GM12878 (cell line): ENCODE measurements around the gene LRRIQ1. TPM values are rescaled to one million over a fixed set of nuclear protein-coding genes. Genes with fewer than 3 reads are reported as not detected.

ENCODE experiments used
- ATAC-seq: fragments of 200-7000 bp; cut with Tn5 transposase; 3 replicates; pipeline ENCODE4 v1.9.1; 2020; ENCODE audit warnings: mild to moderate bottlenecking, moderate library complexity
- BruUV-seq: library from RNA; stranded (reverse); fragments of 400-500 nt; replicated peaks from 2 replicates; lab custom pipeline; 2021; lab: Mats Ljungman, UMichigan
- CTCF ChIA-PET: fragments of 300-600 bp; sonication (Branson Sonifier 250); formaldehyde crosslinking; extraction: SDS; loops from one replicate; lab custom pipeline; 2021; ENCODE audit warnings: inconsistent platforms; lab: Yijun Ruan, JAX
- POLR2A ChIA-PET: fragments of 350-600 bp; formaldehyde crosslinking; extraction: SDS; loops from one replicate; lab custom pipeline; 2021; ENCODE audit warnings: inconsistent platforms; lab: Charles Lee
- RAD21 ChIA-PET: fragments of 300-600 bp; sonication (Branson Sonifier 250); formaldehyde crosslinking; loops from one replicate; lab custom pipeline; 2023; ENCODE audit warnings: antibody characterized with exemption; ENCODE audit not compliant: unreplicated experiment; lab: Charles Lee
- SMC1A ChIA-PET: fragments of 300-600 bp; sonication (Branson Sonifier 250); formaldehyde crosslinking; loops from one replicate; lab custom pipeline; 2023; ENCODE audit not compliant: unreplicated experiment, uncharacterized antibody; lab: Charles Lee
- DNase-seq: peaks from one replicate; pipeline ENCODE4 v3.0.0-alpha.2; 2011; ENCODE audit warnings: low read depth, low spot score
- FAIRE-seq: peaks from 3 replicates; lab custom pipeline; 2011; peaks lifted over from hg19 to GRCh38; lab: Jason Lieb, UNC
- H2AFZ ChIP-seq: 2 replicates; pipeline ENCODE4 v1.6.0; 2011; ENCODE audit warnings: low read depth, low read length, control low read depth; ENCODE audit not compliant: control insufficient read depth
- H3K27ac ChIP-seq: 2 replicates; pipeline ENCODE4 v1.5.1; 2011; ENCODE audit warnings: control low read depth; ENCODE audit not compliant: control insufficient read depth, insufficient read depth
- H3K27me3 ChIP-seq, 2 experiments: replicated peaks in 1 of 2; 2 replicates each; pipeline versions ENCODE4 v1.6.0 to v1.6.1; 2011; ENCODE audit warnings: low read length in 1 of 2; ENCODE audit not compliant: control insufficient read depth in 2 of 2, insufficient read depth in 2 of 2
- H3K36me3 ChIP-seq, 2 experiments: 2 replicates each; pipeline ENCODE4 v1.5.1; 2011; ENCODE audit warnings: low read length in 1 of 2; ENCODE audit not compliant: control insufficient read depth in 2 of 2, insufficient read depth in 2 of 2
- H3K4me1 ChIP-seq: 2 replicates; pipeline ENCODE4 v1.6.1; 2011; ENCODE audit warnings: mild to moderate bottlenecking, low read length, moderate library complexity, mixed read lengths; ENCODE audit not compliant: control insufficient read depth, insufficient read depth
- H3K4me2 ChIP-seq: 2 replicates; pipeline ENCODE4 v1.6.0; 2011; ENCODE audit warnings: control low read depth; ENCODE audit not compliant: control insufficient read depth, insufficient read depth
- H3K4me3 ChIP-seq: fragments of 200-600 bp; sonication (generic); 2 replicates; pipeline ENCODE4 v1.5.1; 2016
- H3K79me2 ChIP-seq: 2 replicates; pipeline ENCODE4 v1.6.0; 2011; ENCODE audit warnings: low read length; ENCODE audit not compliant: control insufficient read depth, insufficient read depth
- H3K9ac ChIP-seq: 2 replicates; pipeline ENCODE4 v1.8.0; 2011; ENCODE audit warnings: low read length, control low read depth, mixed read lengths; ENCODE audit not compliant: control insufficient read depth, insufficient read depth
- H3K9me3 ChIP-seq: replicated peaks from 3 replicates; pipeline ENCODE4 v1.5.1; 2011; ENCODE audit warnings: mild to moderate bottlenecking, low read length; ENCODE audit not compliant: control insufficient read depth, insufficient read depth
- H4K20me1 ChIP-seq: 2 replicates; pipeline ENCODE4 v1.6.0; 2011; ENCODE audit not compliant: control insufficient read depth, insufficient read depth
- ATF7 ChIP-seq: fragments of 450-650 bp; IDR thresholded peaks from 2 replicates; pipeline ENCODE4 v1.6.1; 2016; ENCODE audit warnings: low read depth, mild to moderate bottlenecking
- CBX5 ChIP-seq: sonication (generic); IDR thresholded peaks from 2 replicates; pipeline ENCODE4 v1.6.1; 2016; ENCODE audit warnings: low read depth, moderate library complexity, mild to moderate bottlenecking, inconsistent platforms
- CREM ChIP-seq: IDR thresholded peaks from 2 replicates; pipeline ENCODE4 v1.6.1; 2014; ENCODE audit warnings: antibody characterized with exemption, low read depth
- E2F8 ChIP-seq: fragments of 450-650 bp; IDR thresholded peaks from 2 replicates; pipeline ENCODE4 v1.6.1; 2018; ENCODE audit warnings: mild to moderate bottlenecking, low read depth, moderate library complexity; ENCODE audit not compliant: partially characterized antibody
- ETV6 ChIP-seq, 2 experiments: fragments of 450-650 bp in 1 of 2; IDR thresholded peaks in 1 of 2; conservative IDR thresholded peaks in 1 of 2; 2 replicates each; pipeline ENCODE4 v1.6.1; 2014; ENCODE audit warnings: antibody characterized with exemption in 1 of 2, borderline replicate concordance in 1 of 2, low read depth in 1 of 2, mild to moderate bottlenecking in 1 of 2, moderate library complexity in 1 of 2
- HDAC6 ChIP-seq: fragments of 200-600 bp; sonication (generic); IDR thresholded peaks from one replicate; pipeline ENCODE4 v1.8.0; 2017; ENCODE audit warnings: antibody characterized with exemption; ENCODE audit not compliant: unreplicated experiment
- IRF4 ChIP-seq: IDR thresholded peaks from 2 replicates; pipeline ENCODE4 v1.6.1; 2011; ENCODE audit warnings: low read depth, low read length
- KAT2A ChIP-seq: conservative IDR thresholded peaks from 2 replicates; pipeline ENCODE4 v1.6.1; 2011; ENCODE audit warnings: low read depth, low read length; ENCODE audit not compliant: control insufficient read depth
- KLF5 ChIP-seq: fragments of 450-650 bp; IDR thresholded peaks from 2 replicates; pipeline ENCODE4 v1.6.1; 2014; ENCODE audit warnings: mild to moderate bottlenecking; ENCODE audit not compliant: partially characterized antibody
- NRF1 ChIP-seq: conservative IDR thresholded peaks from 2 replicates; pipeline ENCODE4 v1.6.1; 2011; ENCODE audit warnings: mild to moderate bottlenecking, low read depth, low read length, improper control_type of control experiment
- RAD21 ChIP-seq: IDR thresholded peaks from 2 replicates; pipeline ENCODE4 v1.6.1; 2011; ENCODE audit warnings: mild to moderate bottlenecking, low read depth, low read length, moderate library complexity; ENCODE audit not compliant: insufficient read depth
- SIN3A ChIP-seq: IDR thresholded peaks from 2 replicates; pipeline ENCODE4 v1.6.1; 2012; ENCODE audit warnings: low read depth, low read length, improper control_type of control experiment
- SMC3 ChIP-seq: IDR thresholded peaks from 2 replicates; pipeline ENCODE4 v1.6.1; 2011; ENCODE audit warnings: low read length, improper control_type of control experiment, borderline replicate concordance
- SP1 ChIP-seq: IDR thresholded peaks from one replicate; pipeline ENCODE4 v1.6.1; 2011; ENCODE audit warnings: low read depth, low read length
- WRNIP1 ChIP-seq: IDR thresholded peaks from 2 replicates; pipeline ENCODE4 v1.6.1; 2011; ENCODE audit warnings: low read depth, low read length, improper control_type of control experiment, borderline replicate concordance
- in situ Hi-C: fragments of 300-500 bp; cut with MboI; formaldehyde crosslinking; loops from 9 replicates; pipeline ENCODE4 v1.14.3; 2018; ENCODE audit warnings: mixed read lengths
- intact Hi-C: fragments of 100-400 bp; cut with micrococcal nuclease; formaldehyde crosslinking; loops from one replicate; pipeline ENCODE4 v1.14.2; 2022; ENCODE audit not compliant: unreplicated experiment
- polyA plus RNA-seq, 11 experiments: library from polyadenylated mRNA; depleted of rRNA in 4 of 11; unstranded in 6 of 11; stranded (reverse) in 5 of 11; fragments of >200 nt; fragmentation: Nextera tagmentation in 4 of 11; fragmentation: Illumina TruSeq in 1 of 11; extraction: Ambion mirVana in 4 of 11; extraction: Trizol in 1 of 11; gene quantifications; 1 replicate in 1 of 11; 2 replicates in 10 of 11; pipeline versions ENCODE4 v1.2.1 to v1.2.3, GENCODE V29; 2011 to 2016; ENCODE audit warnings: inconsistent platforms in 2 of 11, missing spikeins in 2 of 11, low read depth in 1 of 11
- total RNA-seq, 4 experiments: library from RNA; depleted of rRNA in 3 of 4; stranded (reverse); fragments of >200 nt in 3 of 4; fragmentation: Illumina TruSeq in 1 of 4; extraction: Trizol in 1 of 4; gene quantifications; 2 replicates each; pipeline versions ENCODE4 v1.2.1 to v1.2.3, GENCODE V29; 2013 to 2021
- TF ChIP-seq, protein P1 (sequence below): fragments of 450-650 bp; IDR thresholded peaks from 2 replicates; pipeline ENCODE4 v1.6.1; 2017; ENCODE audit warnings: mild to moderate bottlenecking, moderate library complexity

The LRRIQ1 gene
- total and polyA plus RNA-seq, 10 of the 15 experiments (the other 5 are each of a cell fraction or from before 2014, with no cell fraction given) = 0.14 to 0.45 (median 0.37) TPM; not detected in 4

DNA sequence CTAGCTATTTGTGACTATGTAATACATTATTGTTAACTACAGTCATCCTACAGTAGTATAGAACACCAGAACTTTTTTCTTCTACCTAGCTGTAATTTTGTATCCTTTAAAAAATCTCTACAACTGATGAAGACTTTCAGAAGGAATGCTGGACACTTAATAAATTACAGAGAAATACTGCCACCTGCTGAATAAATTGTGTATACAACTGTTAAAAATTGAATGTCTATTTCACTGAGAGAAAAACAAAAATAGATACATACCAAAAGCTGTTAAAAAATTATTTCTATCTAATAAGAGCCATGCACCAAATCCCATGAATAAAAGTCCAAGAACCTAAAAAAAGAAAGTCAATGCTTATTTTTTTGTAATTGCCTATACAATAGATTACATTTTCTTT, 6.7 kb upstream of the LRRIQ1 start:
- ChIA-PET RAD21 (interaction anchor here (0.9 to 5.7 kb wide), 5 partner anchors 10 to 155 kb away, joined by 3 to 56 read pairs (median 3); no protein-coding TSS in a partner anchor), POLR2A (no interaction called here), SMC1A (interaction anchor here (0.7 to 4.7 kb wide), 8 partner anchors 9 to 156 kb away, joined by 3 to 60 read pairs (median 6); no protein-coding TSS in a partner anchor), CTCF (interaction anchor here (0.8 to 12.7 kb wide), 18 partner anchors 7 to 166 kb away, joined by 3 to 203 read pairs (median 4); partner anchors contain the start of genes LRRIQ1 and TSPAN19)
- BruUV-seq = no TSS peak
- in situ Hi-C loops = loop anchor here (5.0 kb wide), 1 partner anchor 157 kb away; no protein-coding TSS in a partner anchor
- H2AFZ ChIP-seq = no peak overlapping the region
- H3K79me2 ChIP-seq = no peaks in the 10 kb centered on the region
- H3K27me3 ChIP-seq = no peaks in the 10 kb centered on the region
- H3K4me1 ChIP-seq = no peaks in the 10 kb centered on the region
- no peak overlapping the region for H3K4me2 ChIP-seq
- no peak for FAIRE-seq
- no peak for DNase-seq
- H3K9me3 ChIP-seq = no peaks in the 10 kb centered on the region
- no peak overlapping the region for H3K9ac ChIP-seq
- H3K27ac ChIP-seq = no peak overlapping the region
- H3K4me3 ChIP-seq = no peak overlapping the region
- ATAC-seq = 0 out of 3 replicates have a peak, but pooled peaks have one; percentile 34
- H4K20me1 ChIP-seq = no peaks in the 10 kb centered on the region
- intact Hi-C loops = loop anchor here (1.0 kb wide), 1 partner anchor 155 kb away; no protein-coding TSS in a partner anchor
- H3K36me3 ChIP-seq = no peaks in the 10 kb centered on the region
- TF ChIP-seq IRF4 = no peak
- TF ChIP-seq ATF7 = no peak
- no peak for TF ChIP-seq SIN3A
- no peak for TF ChIP-seq KLF5
- TF ChIP-seq ETV6 (conservative IDR thresholded peaks at IDR 0.05 in 1 of 2, IDR thresholded peaks at IDR 0.05 in 1 of 2; ENCODE audit: borderline replicate concordance in 1 of 2, low read depth in 1 of 2) = no peak
- no peak for TF ChIP-seq HDAC6
- TF ChIP-seq SMC3 = peak; percentile 45; the same call in 1 of the 2 replicates
- peak; percentile 44 for TF ChIP-seq RAD21
- TF ChIP-seq SP1 = no peak
- TF ChIP-seq CBX5 = no peak
- no peak for TF ChIP-seq NRF1
- TF ChIP-seq E2F8 = no peak
- TF ChIP-seq WRNIP1 = no peak
- no peak for TF ChIP-seq KAT2A
- TF ChIP-seq, protein P1, sequence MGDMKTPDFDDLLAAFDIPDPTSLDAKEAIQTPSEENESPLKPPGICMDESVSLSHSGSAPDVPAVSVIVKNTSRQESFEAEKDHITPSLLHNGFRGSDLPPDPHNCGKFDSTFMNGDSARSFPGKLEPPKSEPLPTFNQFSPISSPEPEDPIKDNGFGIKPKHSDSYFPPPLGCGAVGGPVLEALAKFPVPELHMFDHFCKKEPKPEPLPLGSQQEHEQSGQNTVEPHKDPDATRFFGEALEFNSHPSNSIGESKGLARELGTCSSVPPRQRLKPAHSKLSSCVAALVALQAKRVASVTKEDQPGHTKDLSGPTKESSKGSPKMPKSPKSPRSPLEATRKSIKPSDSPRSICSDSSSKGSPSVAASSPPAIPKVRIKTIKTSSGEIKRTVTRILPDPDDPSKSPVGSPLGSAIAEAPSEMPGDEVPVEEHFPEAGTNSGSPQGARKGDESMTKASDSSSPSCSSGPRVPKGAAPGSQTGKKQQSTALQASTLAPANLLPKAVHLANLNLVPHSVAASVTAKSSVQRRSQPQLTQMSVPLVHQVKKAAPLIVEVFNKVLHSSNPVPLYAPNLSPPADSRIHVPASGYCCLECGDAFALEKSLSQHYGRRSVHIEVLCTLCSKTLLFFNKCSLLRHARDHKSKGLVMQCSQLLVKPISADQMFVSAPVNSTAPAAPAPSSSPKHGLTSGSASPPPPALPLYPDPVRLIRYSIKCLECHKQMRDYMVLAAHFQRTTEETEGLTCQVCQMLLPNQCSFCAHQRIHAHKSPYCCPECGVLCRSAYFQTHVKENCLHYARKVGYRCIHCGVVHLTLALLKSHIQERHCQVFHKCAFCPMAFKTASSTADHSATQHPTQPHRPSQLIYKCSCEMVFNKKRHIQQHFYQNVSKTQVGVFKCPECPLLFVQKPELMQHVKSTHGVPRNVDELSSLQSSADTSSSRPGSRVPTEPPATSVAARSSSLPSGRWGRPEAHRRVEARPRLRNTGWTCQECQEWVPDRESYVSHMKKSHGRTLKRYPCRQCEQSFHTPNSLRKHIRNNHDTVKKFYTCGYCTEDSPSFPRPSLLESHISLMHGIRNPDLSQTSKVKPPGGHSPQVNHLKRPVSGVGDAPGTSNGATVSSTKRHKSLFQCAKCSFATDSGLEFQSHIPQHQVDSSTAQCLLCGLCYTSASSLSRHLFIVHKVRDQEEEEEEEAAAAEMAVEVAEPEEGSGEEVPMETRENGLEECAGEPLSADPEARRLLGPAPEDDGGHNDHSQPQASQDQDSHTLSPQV = peak; percentile 64; the same call in 1 of the 2 replicates
- no peak for TF ChIP-seq CREM
